AG10803 (cell line): ENCODE data around the gene IL1RAPL2.
"Not testable (repeated sequence)": the region's sequence is repeated elsewhere in the genome, so short reads cannot be mapped to it uniquely, and the experiment has no call there.

ENCODE experiments used
- DNase-seq: peaks from one replicate; pipeline ENCODE4 v3.0.0; 2010; ENCODE audit warnings: low read depth
- H3K4me3 ChIP-seq: 2 replicates; pipeline ENCODE4 v1.5.1; 2011; ENCODE audit warnings: mild to moderate bottlenecking, low read length, control low read depth
- CTCF ChIP-seq: conservative IDR thresholded peaks from 2 replicates; pipeline ENCODE4 v1.5.1; 2011; ENCODE audit warnings: mild to moderate bottlenecking, low read length, control low read depth, inconsistent platforms

The IL1RAPL2 gene

GRCh38 chrX:104659005-104659744 lies 93.2 kb downstream of the IL1RAPL2 start:
- no peak for TF ChIP-seq CTCF
- no peak overlapping the region for H3K4me3 ChIP-seq
- DNase-seq: no peak

DNA sequence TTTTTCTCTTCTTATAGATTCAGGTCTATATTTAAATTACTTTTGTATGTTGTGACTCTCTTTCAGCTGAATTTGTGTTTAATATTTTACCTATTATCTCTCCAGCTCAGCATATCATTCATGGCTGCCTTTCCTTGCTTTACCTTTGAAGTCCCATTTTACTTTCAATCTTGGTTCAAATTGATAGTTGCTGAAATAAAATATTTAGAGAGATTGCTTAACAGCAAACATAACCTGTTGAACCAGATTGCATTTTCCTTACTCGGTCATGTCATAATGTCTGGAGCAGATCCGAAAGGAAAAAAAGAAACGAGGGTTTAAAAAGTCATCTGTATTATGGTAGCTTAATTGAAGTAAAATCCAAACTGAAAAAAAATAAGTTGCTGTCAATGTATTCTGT lies 94.1 kb downstream of the IL1RAPL2 start:
- DNase-seq: no peak
- TF ChIP-seq CTCF: no peak
- no peak overlapping the region for H3K4me3 ChIP-seq

- no peak for TF ChIP-seq CTCF
- H3K4me3 ChIP-seq: no peak overlapping the region
- DNase-seq: no peak
Measured at GRCh38 chrX:104662694-104663093, 96.7 kb downstream of the IL1RAPL2 start.

- no peak for DNase-seq
- no peak overlapping the region for H3K4me3 ChIP-seq
- TF ChIP-seq CTCF: no peak
Measured at GRCh38 chrX:104665691-104666090, 99.7 kb downstream of the IL1RAPL2 start.

DNA sequence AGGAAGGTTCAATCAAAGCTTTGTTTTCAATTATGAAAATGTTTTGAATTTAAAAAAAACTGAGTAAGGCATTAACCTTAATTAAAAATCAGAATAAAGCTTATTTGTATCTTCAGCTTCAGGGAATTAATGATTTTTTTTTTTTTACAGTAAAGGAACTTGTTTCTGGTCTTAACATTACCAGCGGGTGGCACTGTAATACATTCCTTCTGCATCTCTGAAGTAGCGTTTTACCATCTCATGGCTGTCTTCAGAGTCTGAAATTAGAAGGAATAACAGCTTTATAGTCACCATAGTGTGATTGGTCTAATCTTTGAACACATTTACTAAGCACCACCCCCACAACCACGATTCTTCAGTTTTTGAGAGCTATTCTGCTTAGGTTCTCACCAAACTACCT lies 102.6 kb downstream of the IL1RAPL2 start:
- TF ChIP-seq CTCF: no peak
- no peak overlapping the region for H3K4me3 ChIP-seq
- DNase-seq: no peak

GRCh38 chrX:104669063-104669462 lies 103.1 kb downstream of the IL1RAPL2 start:
- no peak for DNase-seq
- no peak for TF ChIP-seq CTCF
- no peak overlapping the region for H3K4me3 ChIP-seq

DNA sequence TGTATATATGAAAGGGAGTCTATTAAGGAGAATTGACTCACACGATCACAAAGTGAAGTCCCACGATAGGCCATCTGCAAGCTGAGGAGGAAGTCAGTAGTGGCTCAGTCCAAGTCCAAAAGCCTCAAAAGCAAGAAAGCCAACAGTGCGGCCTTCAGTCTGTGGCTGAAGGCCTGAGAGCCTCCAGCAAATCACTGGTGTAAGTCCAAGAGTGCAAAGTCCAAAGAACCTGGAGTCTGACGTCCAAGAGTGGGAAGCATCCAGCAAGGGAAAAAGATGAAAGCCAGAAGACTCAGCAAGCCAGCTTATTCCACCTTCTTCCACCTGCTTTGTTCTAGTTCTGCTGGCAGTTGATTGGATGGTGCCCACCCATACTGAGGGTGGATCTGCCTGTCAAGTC lies 104.1 kb downstream of the IL1RAPL2 start:
- TF ChIP-seq CTCF: no peak
- no peak for DNase-seq
- no peak overlapping the region for H3K4me3 ChIP-seq

GRCh38 chrX:104677517-104677916 lies 111.5 kb downstream of the IL1RAPL2 start:
- not testable (repeated sequence) for DNase-seq, H3K4me3 ChIP-seq
